SK-N-SH treated with all-trans-retinoic acid at 6 μM for 48 hours (cell line): ENCODE results near the gene ANAPC1.

Source experiments
- ATAC-seq: fragments of 200-7000 bp; cut with Tn5 transposase; 3 replicates; pipeline ENCODE4 v1.9.1; 2020; ENCODE audit warnings: mild to moderate bottlenecking, moderate library complexity
- BACH2 ChIP-seq: fragments of 250-450 bp; sonication (Bioruptor Pico); IDR thresholded peaks from 2 replicates; pipeline ENCODE4 v1.9.0; 2021; ENCODE audit warnings: mild to moderate bottlenecking, borderline replicate concordance
- CREB5 ChIP-seq: fragments of 250-450 bp; sonication (Bioruptor Pico); IDR thresholded peaks from 2 replicates; pipeline ENCODE4 v1.5.1; 2020; ENCODE audit warnings: low read depth, mild to moderate bottlenecking, moderate library complexity
- CSDC2 ChIP-seq: fragments of 250-450 bp; sonication (Bioruptor Pico); IDR thresholded peaks from 2 replicates; pipeline ENCODE4 v1.5.0; 2020; ENCODE audit warnings: mild to moderate bottlenecking, moderate library complexity
- ESRRG ChIP-seq: fragments of 250-450 bp; sonication (Bioruptor Pico); IDR thresholded peaks from 2 replicates; pipeline ENCODE4 v1.6.1; 2021; ENCODE audit warnings: mild to moderate bottlenecking
- GLIS3 ChIP-seq: fragments of 250-450 bp; sonication (Bioruptor Pico); IDR thresholded peaks from 2 replicates; pipeline ENCODE4 v1.5.0; 2020; ENCODE audit warnings: mild to moderate bottlenecking, moderate library complexity
- ISL1 ChIP-seq: fragments of 250-450 bp; sonication (Bioruptor Pico); IDR thresholded peaks from 2 replicates; pipeline ENCODE4 v2.1.2; 2022; ENCODE audit warnings: mild to moderate bottlenecking, moderate library complexity
- OSR1 ChIP-seq: fragments of 250-450 bp; sonication (Bioruptor Pico); IDR thresholded peaks from 2 replicates; pipeline ENCODE4 v1.8.0; 2022; ENCODE audit warnings: moderate library complexity, mild to moderate bottlenecking, inconsistent platforms
- POU6F1 ChIP-seq: fragments of 250-450 bp; sonication (Bioruptor Pico); IDR thresholded peaks from 2 replicates; pipeline ENCODE4 v1.8.0; 2021; ENCODE audit warnings: low read depth, mild to moderate bottlenecking, moderate library complexity, borderline replicate concordance
- PPARA ChIP-seq: fragments of 250-450 bp; sonication (Bioruptor Pico); IDR thresholded peaks from 2 replicates; pipeline ENCODE4 v1.5.0; 2020; ENCODE audit warnings: mild to moderate bottlenecking, borderline replicate concordance
- RARB ChIP-seq: fragments of 250-450 bp; sonication (Bioruptor Pico); IDR thresholded peaks from 2 replicates; pipeline ENCODE4 v1.8.0; 2021; ENCODE audit warnings: mild to moderate bottlenecking, moderate library complexity
- SNAI2 ChIP-seq: fragments of 250-450 bp; sonication (Bioruptor Pico); IDR thresholded peaks from 2 replicates; pipeline ENCODE4 v1.5.0; 2020; ENCODE audit warnings: mild to moderate bottlenecking, moderate library complexity
- TCF4 ChIP-seq: fragments of 250-450 bp; sonication (Bioruptor Pico); IDR thresholded peaks from 2 replicates; pipeline ENCODE4 v1.8.0; 2021; ENCODE audit warnings: mild to moderate bottlenecking, moderate library complexity, borderline replicate concordance
- TOX ChIP-seq: fragments of 250-450 bp; sonication (Bioruptor Pico); IDR thresholded peaks from 2 replicates; pipeline ENCODE4 v1.8.0; 2021; ENCODE audit warnings: mild to moderate bottlenecking, moderate library complexity, borderline replicate concordance
- ZC3H10 ChIP-seq: fragments of 250-450 bp; sonication (Bioruptor Pico); IDR thresholded peaks from 2 replicates; pipeline ENCODE4 v1.5.1; 2021; ENCODE audit warnings: mild to moderate bottlenecking, moderate library complexity
- ZFP3 ChIP-seq: fragments of 250-450 bp; sonication (Bioruptor Pico); IDR thresholded peaks from 2 replicates; pipeline ENCODE4 v1.5.0; 2020; ENCODE audit warnings: mild to moderate bottlenecking, moderate library complexity
- ZFP30 ChIP-seq: fragments of 450-650 bp; formaldehyde crosslinking; IDR thresholded peaks from 2 replicates; pipeline ENCODE4 v1.5.0; 2022; ENCODE audit warnings: mild to moderate bottlenecking, moderate library complexity
- ZNF565 ChIP-seq: fragments of 450-650 bp; formaldehyde crosslinking; conservative IDR thresholded peaks from 2 replicates; pipeline ENCODE4 v1.5.0; 2020; ENCODE audit warnings: low read depth, mild to moderate bottlenecking, moderate library complexity
- ZNF70 ChIP-seq: fragments of 450-650 bp; formaldehyde crosslinking; IDR thresholded peaks from 2 replicates; pipeline ENCODE4 v1.5.0; 2020; ENCODE audit warnings: mild to moderate bottlenecking, moderate library complexity
- ZNF8 ChIP-seq: fragments of 450-650 bp; formaldehyde crosslinking; IDR thresholded peaks from 2 replicates; pipeline ENCODE4 v1.5.0; 2020; ENCODE audit warnings: mild to moderate bottlenecking, moderate library complexity
- TF ChIP-seq, protein P1 (sequence below): fragments of 250-450 bp; sonication (Bioruptor Pico); IDR thresholded peaks from 2 replicates; pipeline ENCODE4 v1.5.1; 2021; ENCODE audit warnings: mild to moderate bottlenecking, moderate library complexity
- TF ChIP-seq, protein P2 (sequence below): fragments of 250-450 bp; sonication (Bioruptor Pico); IDR thresholded peaks from 2 replicates; pipeline ENCODE4 v1.5.0; 2020; ENCODE audit warnings: mild to moderate bottlenecking, moderate library complexity
- TF ChIP-seq, protein P3 (sequence below): fragments of 250-450 bp; sonication (Bioruptor Pico); IDR thresholded peaks from 2 replicates; pipeline ENCODE4 v1.8.0; 2020; ENCODE audit warnings: mild to moderate bottlenecking, moderate library complexity, borderline replicate concordance

Gene ANAPC1

GRCh38 chr2:111919365-111919764 is 35.4 kb upstream of the ANAPC1 start:
- TF ChIP-seq RARB, result no peak
- TF ChIP-seq CSDC2 (CRISPR knock-in tag), result no peak
- no peak for TF ChIP-seq ISL1 (CRISPR knock-in tag)
- no peak for TF ChIP-seq BACH2 (CRISPR knock-in tag)
- TF ChIP-seq ESRRG (CRISPR knock-in tag), result no peak
- no peak for TF ChIP-seq ZFP30
- no peak for TF ChIP-seq TOX (CRISPR knock-in tag)
- no peak for TF ChIP-seq ZNF70 (CRISPR knock-in tag)
- no peak for TF ChIP-seq CREB5 (CRISPR knock-in tag)
- no peak for TF ChIP-seq SNAI2 (CRISPR knock-in tag)
- TF ChIP-seq ZC3H10 (CRISPR knock-in tag), result no peak
- no peak for TF ChIP-seq OSR1
- TF ChIP-seq ZFP3, result no peak
- ATAC-seq, result peak; percentile 28; the same call in 2 of the 3 replicates

DNA sequence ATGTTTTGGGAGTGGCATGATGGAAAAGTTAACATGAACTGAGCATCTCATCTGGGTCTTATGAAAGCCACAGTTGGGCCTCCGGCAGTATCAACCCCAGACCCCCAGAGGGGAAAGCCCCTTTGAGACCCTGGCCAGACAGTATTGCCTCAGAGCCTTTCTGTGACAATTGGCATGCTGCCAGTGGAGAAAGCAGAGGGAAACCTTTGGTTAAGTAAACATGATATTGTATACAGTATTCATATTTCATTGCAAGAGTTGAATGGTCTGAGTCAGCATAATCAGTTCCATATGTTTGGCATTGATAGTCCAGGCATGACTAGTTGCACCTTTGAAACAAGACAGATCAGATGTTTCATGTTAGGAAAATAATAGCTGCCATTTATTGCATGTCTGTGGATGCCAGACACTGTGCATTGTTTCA is 34.4 kb upstream of the ANAPC1 start:
- TF ChIP-seq ZNF8 (CRISPR knock-in tag), result no peak
- TF ChIP-seq, protein P1, sequence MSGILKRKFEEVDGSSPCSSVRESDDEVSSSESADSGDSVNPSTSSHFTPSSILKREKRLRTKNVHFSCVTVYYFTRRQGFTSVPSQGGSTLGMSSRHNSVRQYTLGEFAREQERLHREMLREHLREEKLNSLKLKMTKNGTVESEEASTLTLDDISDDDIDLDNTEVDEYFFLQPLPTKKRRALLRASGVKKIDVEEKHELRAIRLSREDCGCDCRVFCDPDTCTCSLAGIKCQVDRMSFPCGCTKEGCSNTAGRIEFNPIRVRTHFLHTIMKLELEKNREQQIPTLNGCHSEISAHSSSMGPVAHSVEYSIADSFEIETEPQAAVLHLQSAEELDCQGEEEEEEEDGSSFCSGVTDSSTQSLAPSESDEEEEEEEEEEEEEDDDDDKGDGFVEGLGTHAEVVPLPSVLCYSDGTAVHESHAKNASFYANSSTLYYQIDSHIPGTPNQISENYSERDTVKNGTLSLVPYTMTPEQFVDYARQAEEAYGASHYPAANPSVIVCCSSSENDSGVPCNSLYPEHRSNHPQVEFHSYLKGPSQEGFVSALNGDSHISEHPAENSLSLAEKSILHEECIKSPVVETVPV, result peak; percentile 47; the same call in 1 of the 2 replicates
- TF ChIP-seq RARB, result no peak
- peak; percentile 49 for TF ChIP-seq ISL1 (CRISPR knock-in tag)
- TF ChIP-seq, protein P2, sequence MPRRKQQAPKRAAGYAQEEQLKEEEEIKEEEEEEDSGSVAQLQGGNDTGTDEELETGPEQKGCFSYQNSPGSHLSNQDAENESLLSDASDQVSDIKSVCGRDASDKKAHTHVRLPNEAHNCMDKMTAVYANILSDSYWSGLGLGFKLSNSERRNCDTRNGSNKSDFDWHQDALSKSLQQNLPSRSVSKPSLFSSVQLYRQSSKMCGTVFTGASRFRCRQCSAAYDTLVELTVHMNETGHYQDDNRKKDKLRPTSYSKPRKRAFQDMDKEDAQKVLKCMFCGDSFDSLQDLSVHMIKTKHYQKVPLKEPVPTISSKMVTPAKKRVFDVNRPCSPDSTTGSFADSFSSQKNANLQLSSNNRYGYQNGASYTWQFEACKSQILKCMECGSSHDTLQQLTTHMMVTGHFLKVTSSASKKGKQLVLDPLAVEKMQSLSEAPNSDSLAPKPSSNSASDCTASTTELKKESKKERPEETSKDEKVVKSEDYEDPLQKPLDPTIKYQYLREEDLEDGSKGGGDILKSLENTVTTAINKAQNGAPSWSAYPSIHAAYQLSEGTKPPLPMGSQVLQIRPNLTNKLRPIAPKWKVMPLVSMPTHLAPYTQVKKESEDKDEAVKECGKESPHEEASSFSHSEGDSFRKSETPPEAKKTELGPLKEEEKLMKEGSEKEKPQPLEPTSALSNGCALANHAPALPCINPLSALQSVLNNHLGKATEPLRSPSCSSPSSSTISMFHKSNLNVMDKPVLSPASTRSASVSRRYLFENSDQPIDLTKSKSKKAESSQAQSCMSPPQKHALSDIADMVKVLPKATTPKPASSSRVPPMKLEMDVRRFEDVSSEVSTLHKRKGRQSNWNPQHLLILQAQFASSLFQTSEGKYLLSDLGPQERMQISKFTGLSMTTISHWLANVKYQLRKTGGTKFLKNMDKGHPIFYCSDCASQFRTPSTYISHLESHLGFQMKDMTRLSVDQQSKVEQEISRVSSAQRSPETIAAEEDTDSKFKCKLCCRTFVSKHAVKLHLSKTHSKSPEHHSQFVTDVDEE, result peak; percentile 85; the same call in 1 of the 2 replicates
- no peak for TF ChIP-seq ZC3H10 (CRISPR knock-in tag)
- TF ChIP-seq POU6F1 (CRISPR knock-in tag), result no peak
- TF ChIP-seq, protein P3, sequence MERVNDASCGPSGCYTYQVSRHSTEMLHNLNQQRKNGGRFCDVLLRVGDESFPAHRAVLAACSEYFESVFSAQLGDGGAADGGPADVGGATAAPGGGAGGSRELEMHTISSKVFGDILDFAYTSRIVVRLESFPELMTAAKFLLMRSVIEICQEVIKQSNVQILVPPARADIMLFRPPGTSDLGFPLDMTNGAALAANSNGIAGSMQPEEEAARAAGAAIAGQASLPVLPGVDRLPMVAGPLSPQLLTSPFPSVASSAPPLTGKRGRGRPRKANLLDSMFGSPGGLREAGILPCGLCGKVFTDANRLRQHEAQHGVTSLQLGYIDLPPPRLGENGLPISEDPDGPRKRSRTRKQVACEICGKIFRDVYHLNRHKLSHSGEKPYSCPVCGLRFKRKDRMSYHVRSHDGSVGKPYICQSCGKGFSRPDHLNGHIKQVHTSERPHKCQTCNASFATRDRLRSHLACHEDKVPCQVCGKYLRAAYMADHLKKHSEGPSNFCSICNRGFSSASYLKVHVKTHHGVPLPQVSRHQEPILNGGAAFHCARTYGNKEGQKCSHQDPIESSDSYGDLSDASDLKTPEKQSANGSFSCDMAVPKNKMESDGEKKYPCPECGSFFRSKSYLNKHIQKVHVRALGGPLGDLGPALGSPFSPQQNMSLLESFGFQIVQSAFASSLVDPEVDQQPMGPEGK (CRISPR knock-in tag), result peak; percentile 50; the same call in 1 of the 2 replicates
- no peak for TF ChIP-seq ZNF70 (CRISPR knock-in tag)
- TF ChIP-seq ESRRG (CRISPR knock-in tag), result no peak
- TF ChIP-seq GLIS3, result no peak
- TF ChIP-seq TCF4, result peak; percentile 97
- TF ChIP-seq ZNF565 (CRISPR knock-in tag), result no peak
- peak; percentile 67; the same call in 1 of the 2 replicates for TF ChIP-seq PPARA (CRISPR knock-in tag)
- TF ChIP-seq, all 23 proteins: peak for 6
- ATAC-seq, result peak; percentile 92

- ATAC-seq, result no peak
- TF ChIP-seq SNAI2 (CRISPR knock-in tag) (no peak), ZNF70 (CRISPR knock-in tag) (no peak), GLIS3 (no peak), ZNF565 (CRISPR knock-in tag) (no peak), POU6F1 (CRISPR knock-in tag) (no peak), RARB (no peak), ISL1 (CRISPR knock-in tag) (no peak), TOX (CRISPR knock-in tag) (no peak), BACH2 (CRISPR knock-in tag) (no peak)
- TF ChIP-seq, protein P2, result no peak
- TF ChIP-seq, protein P3 (CRISPR knock-in tag), result no peak
Observed at GRCh38 chr2:111917106-111917505, 33.1 kb upstream of the ANAPC1 start.
